ENCODE results near the gene PCDHB13.

GRCh38 chr5:141234109-141234667, 20.5 kb downstream of the PCDHB13 start:
- peak in 1 of 2 donors; percentile 17 for TF ChIP-seq CTCF (conservative IDR thresholded peaks at IDR 0.05 in 1 of 2, IDR thresholded peaks at IDR 0.05 in 1 of 2; ENCODE audit: extremely low read depth in 1 of 2, insufficient read depth in 1 of 2, low read depth in 1 of 2, low read length in 2 of 2)
- no peak for TF ChIP-seq EZH2 (IDR thresholded peaks at IDR 0.05; ENCODE audit: borderline replicate concordance, low read length)
